ENCODE measurements around the gene ARF5.
"Not testable (repeated sequence)": the region's sequence is repeated elsewhere in the genome, so short reads cannot be mapped to it uniquely, and the experiment has no call there.

The ARF5 gene

GRCh38 chr7:127588019-127588696, at the start of gene ARF5:
Gene ARF5 (plus strand): TSS chr7:127588411. CDS start chr7:127588499, 88 bp downstream.
- DNase-seq, result peak; percentile 90 to 91

- no peak for DNase-seq
These were observed 49.1 kb upstream of the ARF5 start for GRCh38 chr7:127539116-127539515.

GRCh38 chr7:127540461-127540860, 47.8 kb upstream of the ARF5 start:
- DNase-seq, result not testable (repeated sequence)

- DNase-seq, result no peak
These were observed 46.7 kb upstream of the ARF5 start for GRCh38 chr7:127541548-127541947.

- DNase-seq, result no peak
These were observed 41.9 kb upstream of the ARF5 start for GRCh38 chr7:127546313-127546712.

GRCh38 chr7:127550247-127550646, 38.0 kb upstream of the ARF5 start:
- no peak for DNase-seq

GRCh38 chr7:127551941-127552340, 36.3 kb upstream of the ARF5 start:
- no peak for DNase-seq

- DNase-seq, result no peak
These were observed 31.8 kb upstream of the ARF5 start for GRCh38 chr7:127556404-127556803.

- DNase-seq, result no peak
These were observed 30.4 kb upstream of the ARF5 start for GRCh38 chr7:127557803-127558202.

GRCh38 chr7:127566242-127566641, 22.0 kb upstream of the ARF5 start:
- DNase-seq, result no peak

GRCh38 chr7:127568034-127568433, 20.2 kb upstream of the ARF5 start:
- not testable (repeated sequence) for DNase-seq

GRCh38 chr7:127571741-127572505, 16.3 kb upstream of the ARF5 start:
- no peak for DNase-seq

GRCh38 chr7:127578036-127578684, 10.1 kb upstream of the ARF5 start:
- no peak for DNase-seq

- no peak for DNase-seq
These were observed 9.4 kb upstream of the ARF5 start for GRCh38 chr7:127578711-127579275.

GRCh38 chr7:127580612-127581011, 7.6 kb upstream of the ARF5 start:
- DNase-seq, result no peak

- DNase-seq, result no peak
These were observed 6.5 kb upstream of the ARF5 start for GRCh38 chr7:127581716-127582115.

- DNase-seq, result no peak
These were observed 5.8 kb upstream of the ARF5 start for GRCh38 chr7:127582361-127582760.

- DNase-seq, result no peak
These were observed 3.6 kb upstream of the ARF5 start for GRCh38 chr7:127584648-127585043.

GRCh38 chr7:127585044-127585953, 2.9 kb upstream of the ARF5 start, which contains the start of gene GCC1:
Gene GCC1 (minus strand): TSS chr7:127585596. CDS start chr7:127585182, 414 bp downstream.
- DNase-seq, result peak; percentile 95 to 96

GRCh38 chr7:127586346-127586745, 1.9 kb upstream of the ARF5 start:
- DNase-seq, result no peak

- DNase-seq, result no peak
These were observed 570 bp upstream of the ARF5 start for GRCh38 chr7:127587663-127588018.
